Measurements from ENCODE around the gene SOAT2. TPM values are rescaled to one million over a fixed set of nuclear protein-coding genes. Genes with fewer than 3 reads are reported as not detected.
A peak's percentile ranks its signal among the peaks of the same experiment; 100 is the strongest.

The SOAT2 gene
- total and polyA plus RNA-seq, 2 of the 4 experiments (the other 2 are of a cell fraction), result 0.18 to 0.39 TPM

GRCh38 chr12:53131844-53132243, 28.6 kb downstream of the SOAT2 start:
- TF ChIP-seq RAD21 (IDR thresholded peaks at IDR 0.05; ENCODE audit: low read length), result no peak
- in situ Hi-C loops (cut with MboI; ENCODE audit: low sequenced_read_pairs), result no loop called here
- no peak overlapping the region for H2BK20ac ChIP-seq (ENCODE audit: low read depth, low read length)
- H3K4me1 ChIP-seq (ENCODE audit: control insufficient read depth, insufficient read depth, low read length), result no peaks in the 10 kb centered on the region
- no peak overlapping the region for H2BK15ac ChIP-seq (ENCODE audit: low read depth, low read length)
- no peak overlapping the region for H2AFZ ChIP-seq (replicated peaks; ENCODE audit: low read length, poor library complexity)
- H2BK5ac ChIP-seq (ENCODE audit: low read depth, low read length, poor library complexity, severe bottlenecking), result no peak overlapping the region
- H3K4me3 ChIP-seq (ENCODE audit: insufficient read depth, low read depth, low read length), result no peak overlapping the region
- peaks cover 4% of the 10 kb centered on the region for H3K9me3 ChIP-seq (ENCODE audit: control insufficient read depth, insufficient read depth, low read length)
- peaks cover 6% of the 10 kb centered on the region; the same call in 1 of the 2 replicates for H3K27me3 ChIP-seq (ENCODE audit: control insufficient read depth, insufficient read depth, low read length)
- intact Hi-C loops (cut with micrococcal nuclease), result no loop called here
- ChIA-PET POLR2A (ENCODE audit: unreplicated experiment) (no interaction called here), CTCF (no interaction called here)
- no peaks in the 10 kb centered on the region for H3K9me1 ChIP-seq (ENCODE audit: insufficient read depth, low read length)
- no peak overlapping the region for H2AK9ac ChIP-seq (replicated peaks; ENCODE audit: low read depth, low read length, poor library complexity)
- no peak overlapping the region for H3K18ac ChIP-seq (ENCODE audit: low read depth, low read length)
- H4K5ac ChIP-seq (ENCODE audit: low read depth, low read length), result no peak overlapping the region
- H3K56ac ChIP-seq (ENCODE audit: extremely low read depth, insufficient read depth, low read length), result no peak overlapping the region
- H2AK5ac ChIP-seq (ENCODE audit: low read depth, low read length), result no peak overlapping the region
- ATAC-seq (ENCODE audit: low read depth), result no peak
- no peak overlapping the region for H2BK120ac ChIP-seq (ENCODE audit: low read depth, low read length)
- no TSS peak for BruUV-seq (replicated peaks)
- no peak overlapping the region for H3K9ac ChIP-seq (ENCODE audit: low read depth, low read length)
- no peak overlapping the region for H4K91ac ChIP-seq (ENCODE audit: insufficient read depth, low read depth, low read length)
- H3K23ac ChIP-seq (ENCODE audit: low read depth, low read length), result 0 out of 2 replicates have a peak overlapping the region, but pooled peaks have one; percentile 4
- no peaks in the 10 kb centered on the region for H3K36me3 ChIP-seq (ENCODE audit: control insufficient read depth, insufficient read depth, low read length)
- no peak overlapping the region for H3K27ac ChIP-seq (ENCODE audit: insufficient read depth, low read length)
- no peak overlapping the region for H4K8ac ChIP-seq (ENCODE audit: low read depth in 2 of 2, low read length in 2 of 2)
- dilution Hi-C loops (cut with HindIII; ENCODE audit: low sequenced_read_pairs, unreplicated experiment), result no loop called here
- H3K14ac ChIP-seq (replicated peaks; ENCODE audit: low read depth, low read length), result no peak overlapping the region
- H3K4ac ChIP-seq (ENCODE audit: low read depth, low read length), result no peak overlapping the region
- no peak overlapping the region for H3K4me2 ChIP-seq (ENCODE audit: low read depth, low read length)
- no peaks in the 10 kb centered on the region for H3K79me1 ChIP-seq (ENCODE audit: low read depth in 1 of 2, low read length in 2 of 2)
- 86% methylated on average over 2 of the region's 2 CpGs; no CpG with 5 or more reads in 1 of the 2 experiments for WGBS, 2 experiments (ENCODE audit: extremely low coverage in 2 of 2, insufficient read length in 1 of 2)
- H4K20me1 ChIP-seq (ENCODE audit: insufficient read depth, low read length), result no peaks in the 10 kb centered on the region
- DNase-seq, result no peak
